GM18511 (cell line): ENCODE data around the gene OR2M3.
"Not testable (repeated sequence)": the region's sequence is repeated elsewhere in the genome, so short reads cannot be mapped to it uniquely, and the experiment has no call there.

Source experiments
- ATAC-seq: cut with Tn5 transposase; IDR thresholded peaks from one replicate; pipeline ENCODE4 v1.9.1; 2021; ENCODE audit warnings: mild to moderate bottlenecking, moderate library complexity; ENCODE audit not compliant: unreplicated experiment

The OR2M3 gene

GRCh38 chr1:248196965-248197364, at the start of gene OR2M3:
Gene OR2M3, plus strand, starts transcription at chr1:248197265. Its CDS starts 5,803 bp downstream, at chr1:248203068.
- ATAC-seq, result no peak

GRCh38 chr1:248152056-248152827, 44.8 kb upstream of the OR2M3 start:
- ATAC-seq, result no peak

- ATAC-seq, result no peak
Observed at GRCh38 chr1:248155927-248156326, 41.1 kb upstream of the OR2M3 start.

DNA sequence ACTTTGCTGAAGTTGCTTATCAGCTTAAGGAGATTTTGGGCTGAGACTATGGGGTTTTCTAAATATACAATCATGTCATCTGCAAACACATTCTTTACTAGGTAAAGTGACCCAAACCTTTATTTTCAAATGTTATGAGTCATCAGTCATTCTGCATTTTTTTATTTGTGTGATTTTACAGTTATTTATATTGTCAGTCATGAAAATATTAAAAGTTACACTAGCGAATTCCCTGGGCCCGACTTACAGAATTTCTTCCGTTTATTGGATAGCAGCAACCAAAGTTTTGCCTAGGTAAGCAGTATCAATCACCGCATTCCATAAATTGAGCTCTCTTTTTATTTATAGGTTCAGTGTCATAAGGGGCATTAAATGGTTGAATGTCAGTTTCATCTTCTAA, 38.3 kb upstream of the OR2M3 start:
- no peak for ATAC-seq

- no peak for ATAC-seq
Observed at GRCh38 chr1:248164031-248164430, 33.0 kb upstream of the OR2M3 start.

- no peak for ATAC-seq
Observed at GRCh38 chr1:248165186-248165585, 31.9 kb upstream of the OR2M3 start.

- ATAC-seq, result no peak
Observed at GRCh38 chr1:248174521-248174920, 22.5 kb upstream of the OR2M3 start, which contains the start of gene OR2M2. Gene OR2M2, plus strand, starts transcription at chr1:248174821. Its CDS starts 5,165 bp downstream, at chr1:248179986.

- ATAC-seq, result no peak
Observed at GRCh38 chr1:248183996-248184395, 13.1 kb upstream of the OR2M3 start.

DNA sequence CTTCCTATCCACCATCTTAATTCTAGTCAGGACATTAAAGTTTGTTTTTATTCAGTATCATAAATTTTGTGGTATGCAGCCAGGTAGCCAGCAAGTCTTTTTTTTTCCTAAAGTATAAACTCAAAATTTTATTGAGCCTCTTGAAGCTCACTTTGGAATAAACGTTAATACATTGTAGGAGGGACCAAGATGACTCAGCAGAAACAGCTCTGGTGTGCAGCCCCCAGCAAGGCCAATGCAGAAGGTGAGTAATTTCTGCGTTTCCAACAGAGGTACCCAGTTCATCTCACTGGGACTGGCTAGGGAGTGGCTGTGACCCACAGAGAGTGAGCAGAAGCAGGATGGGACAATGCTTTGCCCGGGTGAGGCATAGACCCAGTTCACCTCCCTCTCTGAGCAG, 9.7 kb upstream of the OR2M3 start:
- no peak for ATAC-seq

GRCh38 chr1:248189026-248189425, 8.0 kb upstream of the OR2M3 start:
- ATAC-seq, result no peak

DNA sequence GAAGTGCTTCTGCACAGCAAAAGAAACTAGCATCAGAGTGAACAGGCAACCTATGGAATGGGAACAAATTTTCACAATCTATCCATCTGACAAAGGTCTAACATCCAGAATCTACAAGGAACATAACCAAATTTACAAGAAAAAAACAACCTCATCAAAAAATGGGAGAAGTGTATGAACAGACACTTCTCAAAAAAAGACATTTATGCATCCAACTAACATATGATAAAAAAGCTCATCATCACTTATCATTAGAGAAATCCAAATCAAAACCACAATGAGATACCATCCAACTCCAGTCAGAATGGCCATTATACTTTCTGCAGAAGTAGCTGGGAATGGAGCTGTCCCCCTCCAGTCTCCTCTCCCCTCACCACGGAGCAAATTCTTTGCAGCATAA, 2.9 kb upstream of the OR2M3 start:
- ATAC-seq, result no peak

- ATAC-seq, result no peak
Observed at GRCh38 chr1:248215880-248216279, 18.8 kb downstream of the OR2M3 start.

DNA sequence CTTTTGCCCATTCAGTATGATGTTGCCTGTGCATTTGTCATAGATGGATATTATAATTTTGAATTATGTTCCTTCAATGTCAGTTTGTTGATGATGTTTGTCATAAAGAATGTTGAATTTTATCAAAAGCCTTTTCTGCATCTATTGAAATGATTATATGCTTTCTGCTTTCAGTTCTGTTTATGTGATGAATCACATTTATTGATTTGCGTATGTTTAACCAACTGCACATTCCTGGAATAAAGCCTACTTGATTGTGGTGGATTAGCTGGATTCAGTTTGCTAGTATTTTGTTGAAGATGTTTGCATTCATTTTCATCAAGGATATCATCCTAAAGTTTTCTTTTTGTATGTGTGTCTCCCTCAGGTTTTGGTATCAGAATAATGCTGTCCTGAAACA, 28.5 kb downstream of the OR2M3 start:
- ATAC-seq, result no peak

DNA sequence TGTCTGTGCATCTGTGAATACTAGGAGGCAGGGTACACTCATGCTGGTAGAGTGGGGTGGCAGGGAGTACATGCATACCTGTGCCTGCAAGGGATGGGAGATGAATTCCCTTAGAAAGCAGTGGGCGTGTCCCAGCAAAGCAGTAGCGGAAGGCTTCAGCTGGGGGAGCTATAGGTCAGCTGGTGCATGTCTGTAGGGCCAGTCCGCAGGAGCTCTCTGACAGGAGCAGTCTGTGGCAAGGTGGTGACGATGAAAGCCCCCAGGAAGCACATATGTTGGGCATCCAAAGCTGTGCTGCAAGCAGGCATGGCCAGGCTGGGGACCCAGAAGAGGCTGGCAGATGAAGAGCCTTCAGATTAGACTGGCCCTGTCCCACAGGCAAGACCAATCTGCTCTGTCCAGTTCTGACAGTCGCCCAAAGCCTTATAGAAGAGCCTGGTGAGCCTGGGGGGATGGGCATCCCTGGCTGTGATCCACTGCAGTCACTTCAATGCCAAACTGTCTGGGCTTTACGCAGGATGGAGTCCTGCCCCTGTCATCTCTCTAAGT, 32.4 kb downstream of the OR2M3 start:
- ATAC-seq, result no peak

DNA sequence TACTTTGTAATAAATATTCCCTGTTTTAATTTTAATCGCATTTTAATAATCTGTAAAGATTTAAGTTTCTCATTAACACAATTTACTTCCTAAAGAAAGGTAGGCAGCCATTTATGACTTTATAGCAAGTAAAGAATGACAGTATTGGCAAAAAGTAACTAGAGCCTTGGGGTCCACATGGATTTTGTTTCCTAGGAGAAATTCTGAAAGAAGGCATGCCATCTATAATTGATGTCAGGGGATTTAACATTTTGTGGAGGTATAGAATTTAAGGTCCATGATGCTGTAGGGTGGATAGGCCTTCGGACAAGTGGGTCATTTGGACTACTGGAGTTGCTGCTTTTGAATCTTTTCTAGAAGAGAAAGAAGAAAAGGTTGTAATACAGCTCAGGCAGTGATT, 34.1 kb downstream of the OR2M3 start, which contains the start of gene OR2M4:
OR2M4 (plus strand) TSS at position 301 of the 400 bp plus-strand sequence. CDS start 7,512 bp downstream, outside the sequence.
- no peak for ATAC-seq

GRCh38 chr1:248239478-248239877, 42.4 kb downstream of the OR2M3 start:
- ATAC-seq, result no peak

- ATAC-seq, result peak; percentile 93
Observed at GRCh38 chr1:248243204-248243603, 46.1 kb downstream of the OR2M3 start.

DNA sequence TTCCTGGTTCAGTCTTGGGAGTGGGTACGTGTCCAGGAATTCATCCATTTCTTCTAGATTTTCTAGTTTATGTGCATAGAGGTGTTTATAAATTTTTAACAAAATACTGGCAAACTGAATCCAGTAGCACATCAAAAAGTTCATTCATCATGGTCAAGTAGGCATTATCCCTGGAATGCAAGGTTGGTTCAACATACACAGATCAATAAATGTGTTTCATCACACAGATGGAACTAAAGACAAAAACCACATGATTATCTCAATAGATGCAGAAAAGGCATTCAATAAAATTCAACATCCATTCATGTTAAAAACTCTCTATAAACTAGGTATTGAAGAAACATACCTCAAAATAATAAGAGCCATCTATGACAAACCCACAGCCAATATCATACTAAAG, 62.2 kb downstream of the OR2M3 start:
- ATAC-seq, result not testable (repeated sequence)
